ENCODE results near the gene MAML2.

MAML2 gene

DNA sequence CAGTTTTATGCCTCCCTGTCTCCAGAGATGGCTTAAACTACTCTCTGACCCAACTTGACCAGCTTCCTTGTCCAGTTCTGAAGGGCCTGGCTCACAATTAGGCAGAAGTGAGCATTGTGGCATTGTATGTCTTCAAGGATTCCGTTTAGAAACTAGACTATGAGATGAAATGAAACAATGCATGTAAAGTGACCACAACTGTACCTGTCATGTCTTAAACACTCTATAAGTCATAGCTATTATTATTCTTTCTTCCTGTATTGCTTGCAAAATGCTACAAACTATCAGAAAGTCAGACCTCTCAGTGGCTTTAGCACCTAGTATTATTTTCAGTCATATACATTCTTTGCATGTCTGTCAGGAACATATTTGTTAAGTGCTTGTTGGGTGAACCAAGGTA, 291.2 kb downstream of the MAML2 start:
- no peak for TF ChIP-seq CTCF (conservative IDR thresholded peaks at IDR 0.05)
- no peak overlapping the region for H3K27ac ChIP-seq

DNA sequence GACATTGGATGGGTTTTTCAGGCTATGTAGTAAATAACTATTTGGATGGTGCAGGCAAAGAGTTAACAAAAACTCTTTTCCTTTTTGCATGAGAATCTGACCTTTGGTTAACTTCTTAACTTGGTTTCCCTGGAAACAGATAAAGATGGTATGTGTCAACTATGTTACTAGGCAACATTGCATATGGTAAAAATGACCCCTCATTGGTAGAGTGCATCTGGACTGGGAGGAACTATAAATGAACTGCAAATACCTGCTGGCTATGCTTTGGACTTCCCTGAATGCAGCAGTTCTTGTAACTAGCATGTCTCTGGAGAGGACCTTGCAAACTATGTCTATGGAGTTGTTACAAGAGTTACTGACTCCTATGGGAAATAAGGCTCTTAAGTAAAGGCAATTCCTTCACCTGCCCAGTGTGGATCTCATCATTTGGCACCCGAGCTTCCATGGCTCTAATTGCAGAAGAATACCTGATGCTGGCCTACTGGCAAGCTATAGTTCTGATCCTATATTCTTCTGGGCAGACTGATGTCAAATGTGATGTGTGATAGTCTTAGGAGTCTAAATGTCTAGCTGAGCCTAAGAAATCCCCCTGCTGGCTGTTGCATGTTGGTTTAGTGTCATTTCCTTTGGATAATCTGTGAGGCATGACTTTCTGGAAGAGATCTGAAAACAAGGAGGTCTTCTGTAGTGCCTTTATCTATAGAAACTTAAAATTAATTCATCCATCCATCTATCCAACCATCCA, 292.4 kb downstream of the MAML2 start:
- no peak overlapping the region for H3K27ac ChIP-seq
- no peak for TF ChIP-seq CTCF (conservative IDR thresholded peaks at IDR 0.05)

DNA sequence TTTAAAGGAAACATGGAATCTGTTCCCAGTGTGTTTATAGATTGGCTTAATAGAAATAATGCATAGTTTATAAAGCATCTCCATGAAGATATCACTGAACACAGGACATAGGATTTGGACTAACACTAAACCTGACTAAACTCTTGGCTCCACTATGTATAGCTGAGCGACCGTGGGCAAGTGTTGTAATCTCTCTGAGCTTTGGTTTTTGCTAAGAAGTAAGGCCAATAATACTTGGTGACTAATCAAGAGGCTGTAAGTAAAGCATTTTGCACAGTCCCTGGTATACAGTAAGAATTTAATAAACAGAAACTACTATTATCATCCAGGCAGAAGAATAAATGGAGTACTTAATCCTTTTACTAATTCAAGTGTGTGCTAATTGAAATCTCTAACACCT, 293.6 kb downstream of the MAML2 start:
- no peak for TF ChIP-seq CTCF (conservative IDR thresholded peaks at IDR 0.05)
- H3K27ac ChIP-seq: no peak overlapping the region

- no peak overlapping the region for H3K27ac ChIP-seq
- TF ChIP-seq CTCF (conservative IDR thresholded peaks at IDR 0.05): no peak
These were observed 297.2 kb downstream of the MAML2 start for GRCh38 chr11:96045622-96046456.

DNA sequence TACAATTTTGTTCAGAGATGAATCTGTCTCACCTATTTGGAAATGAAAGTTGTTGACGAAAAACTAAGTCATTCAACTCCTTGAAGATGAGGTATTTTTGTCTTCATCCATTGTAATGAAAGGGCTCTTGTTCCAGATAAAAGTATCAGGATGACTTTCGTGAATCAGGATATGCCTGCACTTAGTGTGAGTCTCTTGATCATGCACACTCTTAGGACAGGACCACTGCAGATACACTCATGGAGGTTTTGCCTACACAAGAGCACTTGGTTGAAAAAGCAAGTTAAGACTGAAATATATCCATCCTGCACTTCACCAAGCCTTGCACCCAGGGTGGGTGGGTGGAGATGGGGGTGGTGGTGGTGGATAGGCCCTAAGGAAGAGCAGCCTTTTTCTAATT, 298.2 kb downstream of the MAML2 start:
- no peak overlapping the region for H3K27ac ChIP-seq
- no peak for TF ChIP-seq CTCF (conservative IDR thresholded peaks at IDR 0.05)

DNA sequence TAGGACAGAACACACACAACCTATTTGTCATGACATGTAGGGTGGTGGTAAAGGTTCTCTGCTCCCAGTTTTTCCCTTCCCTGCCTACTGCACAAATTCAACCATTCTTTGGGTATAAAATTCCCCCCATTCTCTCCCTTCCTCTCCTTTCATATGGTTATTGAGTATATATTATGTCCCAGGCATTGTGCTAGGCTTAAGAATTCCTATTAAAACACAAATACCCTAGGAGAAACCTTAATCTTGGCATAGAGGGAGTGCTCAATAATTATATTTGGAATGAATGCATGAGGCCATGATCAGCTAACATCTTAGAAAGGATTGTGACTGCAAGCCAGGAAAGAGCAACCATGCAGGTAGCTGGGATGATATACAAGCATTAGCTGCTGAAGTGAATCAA, 298.7 kb downstream of the MAML2 start:
- no peak overlapping the region for H3K27ac ChIP-seq
- TF ChIP-seq CTCF (conservative IDR thresholded peaks at IDR 0.05): no peak

GRCh38 chr11:96043291-96043690, 299.7 kb downstream of the MAML2 start:
- TF ChIP-seq CTCF (conservative IDR thresholded peaks at IDR 0.05): no peak

More at GRCh38 chr11:96043291-96043690, 299.7 kb downstream of the MAML2 start:
- no peak overlapping the region for H3K27ac ChIP-seq
